SH-SY5Y (cell line): Measurements from ENCODE around the gene RBM23.

Experiments used
- GATA2 ChIP-seq: IDR thresholded peaks from 2 replicates; pipeline ENCODE4 v1.6.1; 2011; ENCODE audit warnings: mild to moderate bottlenecking, low read depth, low read length
- GATA3 ChIP-seq: IDR thresholded peaks from 2 replicates; pipeline ENCODE4 v1.6.1; 2011; ENCODE audit warnings: low read depth, mild to moderate bottlenecking, low read length, moderate library complexity

- TF ChIP-seq GATA2, result no peak
- TF ChIP-seq GATA3, result no peak
These were observed 35.6 kb downstream of the RBM23 start, which contains the start of gene REM2 for GRCh38 chr14:22883173-22883976.
